Activated CD4-positive, alpha-beta T cell treated with anti-CD3 and anti-CD28 coated beads for 4 hours (primary cell): ENCODE data around the gene LYVE1.

Experiments used
- DNase-seq, 2 donors: peaks; one replicate each; pipeline ENCODE4 v3.0.0-alpha.2; 2020

LYVE1 gene

DNA sequence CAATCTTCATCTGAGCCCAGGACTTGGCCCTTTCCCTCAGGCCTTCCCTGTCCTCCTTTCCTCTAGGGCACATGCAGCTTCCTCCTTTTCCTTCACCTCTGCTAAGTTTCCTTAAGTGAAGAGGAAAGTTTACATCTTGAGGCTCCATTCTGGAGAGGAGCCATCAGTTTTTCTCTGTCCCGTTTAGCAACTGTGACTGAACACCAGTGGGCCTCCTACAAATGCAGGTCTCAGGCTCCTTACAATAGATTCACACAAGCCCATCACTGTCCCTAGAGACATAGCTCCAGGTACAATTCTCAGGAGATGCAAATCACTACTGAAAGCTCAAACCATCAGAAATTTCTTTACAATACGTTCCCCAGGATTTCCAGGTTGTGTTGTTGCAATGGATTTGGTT lies 23.3 kb upstream of the LYVE1 start:
- DNase-seq, result no peak

DNA sequence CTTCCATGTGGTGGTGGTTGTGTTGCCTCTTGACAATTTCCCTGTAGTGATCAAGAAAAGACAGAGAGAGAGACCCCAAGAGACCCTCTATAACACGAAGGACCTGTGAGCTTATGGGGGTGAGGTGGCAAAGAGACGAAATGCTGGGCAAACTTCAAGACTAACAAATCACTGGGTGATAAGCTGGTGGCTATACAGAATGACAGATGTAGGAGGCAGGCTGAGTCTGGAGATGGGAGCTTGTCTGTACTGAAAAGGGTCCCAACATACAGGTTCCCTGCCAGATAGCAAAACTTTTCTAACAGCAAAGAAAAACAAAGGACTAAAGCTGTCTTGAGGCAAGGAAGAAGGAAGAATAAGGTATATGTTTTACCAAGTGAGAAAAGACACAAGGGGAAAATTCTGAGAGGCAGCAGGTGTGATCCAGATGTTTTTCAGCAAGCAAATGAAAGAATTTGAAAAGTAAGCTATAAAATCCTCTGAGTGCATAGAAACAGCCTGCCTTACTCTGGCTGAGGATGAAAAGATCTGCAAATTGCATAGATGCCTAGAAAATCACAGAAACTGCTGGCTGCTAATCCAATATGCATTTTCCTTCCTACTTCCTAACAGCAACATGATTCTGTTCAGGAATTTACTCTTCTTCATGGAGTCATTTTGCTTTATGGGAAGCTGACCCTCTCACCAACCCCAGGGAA lies 21.9 kb upstream of the LYVE1 start:
- no peak for DNase-seq

DNA sequence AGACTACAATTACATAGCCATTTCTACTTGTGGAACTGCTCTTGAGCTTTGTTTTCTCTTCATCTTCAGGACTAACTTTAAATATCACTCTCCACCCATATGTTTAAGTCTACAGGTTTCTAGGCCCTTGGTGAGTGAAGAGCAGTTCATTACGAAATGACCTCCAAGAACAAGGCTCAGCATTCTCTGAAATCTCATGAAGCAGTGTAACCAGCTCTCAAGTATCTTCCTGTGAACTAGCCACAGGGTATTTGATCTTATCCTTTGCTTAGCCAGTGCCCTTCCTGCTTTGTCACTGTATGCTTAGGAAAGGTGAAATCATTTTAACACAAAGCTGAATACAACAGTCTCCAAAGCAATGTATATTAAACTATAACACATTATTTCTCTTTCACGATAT lies 20.4 kb upstream of the LYVE1 start:
- DNase-seq, result no peak

DNA sequence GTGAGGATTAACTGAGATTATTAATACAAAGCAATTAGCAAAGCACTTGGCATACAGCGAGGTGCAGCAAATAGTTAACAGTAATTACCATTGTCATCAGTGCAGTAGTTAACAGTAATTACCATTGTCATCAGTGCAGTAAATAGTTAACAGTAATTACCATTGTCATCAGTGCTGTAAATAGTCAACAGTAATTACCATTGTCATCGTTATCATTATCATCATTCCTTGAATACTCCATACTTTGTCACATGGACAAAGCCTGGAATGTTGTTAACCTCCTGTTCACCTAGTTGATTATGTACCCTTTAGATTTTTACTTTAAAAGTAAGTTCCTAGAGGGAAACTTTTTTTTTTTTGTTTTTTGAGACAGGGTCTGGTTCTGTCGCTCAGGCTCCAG lies 19.5 kb upstream of the LYVE1 start:
- DNase-seq, result no peak

DNA sequence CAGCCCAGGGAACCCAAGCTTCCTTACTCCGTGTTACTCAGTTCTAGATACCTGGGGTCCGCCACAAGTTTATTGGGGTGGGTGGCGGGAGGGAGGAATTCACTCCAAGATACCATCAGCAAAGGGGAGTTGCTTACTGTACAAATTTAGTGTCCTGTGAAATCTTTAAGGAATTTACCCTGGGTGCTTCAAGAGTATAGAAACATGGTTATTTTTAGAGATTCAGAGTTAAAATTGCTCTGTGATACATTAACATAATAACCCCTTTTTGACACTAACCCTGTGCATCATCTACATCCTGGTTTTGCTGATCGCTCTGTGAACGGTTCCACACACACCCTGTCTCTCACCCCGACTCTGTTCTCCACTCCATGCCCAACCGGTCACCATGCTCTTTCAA lies 18.9 kb upstream of the LYVE1 start:
- no peak for DNase-seq

DNA sequence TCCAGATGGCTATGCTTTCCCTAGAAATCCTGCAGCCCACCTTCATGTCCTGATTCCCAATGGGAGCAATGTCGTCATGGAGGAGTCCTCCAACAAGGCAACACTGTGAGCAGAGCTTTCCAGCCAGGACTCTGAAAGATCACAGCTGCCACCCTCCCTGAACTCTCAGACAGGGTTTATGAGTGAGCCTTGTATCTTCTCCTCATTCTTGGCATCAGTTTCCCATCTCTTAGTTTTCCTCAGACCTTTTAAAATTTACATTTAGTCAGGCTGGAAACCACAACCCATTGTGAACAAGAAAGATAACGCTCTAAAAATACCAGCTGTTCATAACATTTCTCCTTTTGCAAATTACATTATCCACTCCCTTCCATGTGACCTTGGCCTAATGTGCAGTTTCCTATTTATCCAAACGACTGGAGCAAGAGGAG lies 15.6 kb upstream of the LYVE1 start:
- no peak for DNase-seq

DNA sequence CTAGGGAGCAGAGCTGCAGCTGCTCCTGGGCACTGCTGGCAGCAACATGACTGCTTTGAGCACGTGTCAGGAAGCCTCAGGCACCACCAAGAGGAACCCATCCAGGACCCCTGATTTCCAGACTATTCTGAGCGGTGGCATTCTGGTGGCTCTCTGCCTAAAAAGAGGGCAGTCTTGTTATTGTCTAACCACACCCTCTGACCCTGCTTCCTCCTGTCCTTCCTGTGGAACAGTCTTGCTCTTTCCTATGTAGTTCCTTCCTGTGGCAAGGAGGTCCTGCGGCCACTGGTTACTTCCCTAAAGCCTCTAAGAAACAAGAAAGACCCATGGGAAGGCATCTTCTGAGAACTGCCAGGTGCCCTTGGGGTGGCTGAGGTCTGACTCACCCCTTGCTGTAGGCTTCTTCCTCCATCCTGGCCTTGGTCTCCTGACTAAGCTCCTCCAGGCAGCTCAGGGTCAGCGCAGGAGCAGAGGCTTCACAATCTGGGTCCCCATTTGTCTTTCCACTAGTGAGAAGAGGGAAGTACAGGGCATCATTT lies 13.1 kb upstream of the LYVE1 start:
- no peak for DNase-seq

DNA sequence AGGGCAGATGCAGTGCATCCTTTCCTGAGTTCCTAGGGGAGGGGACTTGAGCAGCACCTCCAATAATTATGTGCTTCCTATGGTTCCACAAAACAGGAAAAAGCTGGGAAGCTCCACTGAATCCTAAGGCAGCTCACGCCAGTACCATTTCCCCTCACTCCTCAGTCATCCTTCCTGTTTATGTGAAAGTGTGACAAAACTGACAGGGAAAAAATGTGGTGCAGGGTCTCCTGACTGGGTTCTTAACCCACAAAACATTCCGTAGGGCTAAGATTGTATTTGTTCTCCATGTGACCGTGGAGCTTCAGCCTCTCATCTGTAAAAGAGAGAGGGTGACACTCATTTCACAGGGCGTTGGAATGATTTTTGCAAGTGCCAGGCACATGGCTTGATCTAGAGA lies 12.2 kb upstream of the LYVE1 start:
- DNase-seq, result no peak

DNA sequence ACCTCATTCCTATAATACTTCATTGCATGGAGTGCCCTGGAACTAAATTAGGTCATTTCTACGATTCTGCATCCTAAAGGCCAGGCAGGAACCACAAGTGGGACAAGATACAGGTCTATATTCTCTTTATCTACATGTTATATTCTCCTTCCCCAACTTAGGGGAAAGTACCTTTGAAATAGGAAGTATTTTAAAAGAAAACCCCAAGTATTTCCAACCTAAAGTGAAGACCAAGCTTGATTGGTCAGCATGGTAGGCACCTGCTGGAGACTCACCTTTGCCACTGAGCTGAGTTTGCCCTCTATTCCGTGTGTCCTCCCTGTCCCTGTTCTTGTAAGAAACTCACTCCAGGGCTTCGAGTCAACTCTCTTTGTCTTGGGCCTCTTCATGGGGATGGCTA lies 11.2 kb upstream of the LYVE1 start:
- DNase-seq, result no peak

DNA sequence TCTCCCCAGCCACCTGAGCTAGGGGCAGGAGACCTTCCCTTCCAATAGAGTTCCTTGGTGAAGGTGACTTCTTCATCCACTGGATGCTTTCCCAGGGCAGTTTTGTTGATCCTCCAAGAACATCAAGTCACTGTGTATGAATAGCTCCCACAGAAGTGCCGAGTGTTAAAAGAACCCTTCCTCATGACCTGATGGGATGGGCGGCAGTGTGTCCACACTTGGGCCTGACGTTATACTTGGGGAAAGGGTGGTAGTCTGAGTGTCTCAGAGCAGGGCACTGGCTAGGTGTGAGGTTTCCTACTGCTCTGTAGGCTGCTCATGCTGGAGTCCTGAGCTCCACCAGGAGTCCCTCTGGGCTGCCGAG lies 7.6 kb upstream of the LYVE1 start:
- no peak for DNase-seq

DNA sequence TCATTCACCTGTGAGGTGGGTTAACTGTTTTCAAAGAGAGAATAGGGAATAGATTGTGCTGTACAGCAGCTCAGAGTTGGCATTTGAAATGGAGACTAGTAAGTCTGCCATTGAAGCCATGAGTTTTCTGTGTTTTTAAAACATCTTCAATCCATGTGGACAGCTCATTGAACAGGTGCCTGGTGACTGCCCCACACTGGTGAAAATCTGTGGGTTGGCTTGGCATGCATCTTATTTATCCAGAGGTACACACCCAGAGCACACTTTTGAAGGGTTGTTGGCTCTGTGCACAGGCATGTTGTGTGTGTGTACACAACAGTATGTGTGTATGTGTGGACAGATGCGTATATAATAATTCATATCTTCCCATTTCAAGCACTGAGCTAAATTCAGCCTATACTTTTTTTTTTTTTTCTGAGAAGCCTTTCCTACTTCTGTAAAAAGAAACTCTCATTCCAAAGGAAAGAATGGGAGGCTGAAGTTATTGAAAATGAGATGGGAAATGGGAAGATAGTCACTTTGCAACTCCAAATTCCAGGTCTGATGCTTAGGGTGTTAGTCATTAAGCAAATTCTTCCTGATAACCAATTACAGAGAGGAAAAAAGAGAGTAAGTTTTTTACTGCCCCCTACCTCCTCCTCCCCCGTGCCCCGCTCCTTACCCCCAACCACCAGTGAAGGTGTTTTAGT lies 7.0 kb upstream of the LYVE1 start:
- no peak for DNase-seq

DNA sequence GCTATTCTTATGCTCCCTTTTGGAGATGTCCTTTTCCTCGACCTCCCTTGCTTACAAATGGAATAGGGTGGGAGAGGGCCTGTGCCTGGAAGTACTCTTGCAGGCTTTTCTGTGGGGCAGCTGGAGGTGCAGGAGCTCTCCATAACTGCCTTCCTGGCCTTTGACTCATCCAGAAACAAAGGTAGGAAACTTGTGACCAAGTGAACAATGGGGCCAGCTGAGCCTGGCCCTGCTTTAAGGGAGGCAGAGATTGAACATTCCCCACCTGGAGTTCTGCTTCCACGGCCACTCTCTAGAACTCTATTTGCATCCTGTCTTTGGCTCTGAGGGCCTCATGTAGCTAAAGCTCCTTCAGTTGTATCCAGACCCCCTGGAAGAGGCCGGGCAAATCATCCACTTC lies 5.1 kb upstream of the LYVE1 start:
- DNase-seq, result no peak

DNA sequence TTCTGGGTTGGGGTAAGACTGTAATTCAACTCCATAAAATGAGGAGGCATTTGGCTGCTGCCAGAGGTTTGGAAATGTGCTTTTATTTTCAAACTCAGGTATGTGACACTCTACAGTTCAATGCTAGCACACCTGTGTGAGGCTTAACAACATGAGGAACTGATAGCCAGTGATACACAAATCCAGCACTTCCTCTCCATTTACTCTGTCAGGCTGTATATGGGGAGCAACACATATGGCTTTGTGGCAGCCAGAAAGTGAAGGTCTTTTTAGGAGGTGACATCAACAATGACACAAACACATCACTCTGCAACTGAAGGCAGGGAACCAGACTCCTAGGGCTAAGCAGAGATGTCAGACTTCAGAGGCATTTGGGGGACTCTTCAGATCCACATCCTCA lies 4.6 kb upstream of the LYVE1 start:
- DNase-seq, result no peak

DNA sequence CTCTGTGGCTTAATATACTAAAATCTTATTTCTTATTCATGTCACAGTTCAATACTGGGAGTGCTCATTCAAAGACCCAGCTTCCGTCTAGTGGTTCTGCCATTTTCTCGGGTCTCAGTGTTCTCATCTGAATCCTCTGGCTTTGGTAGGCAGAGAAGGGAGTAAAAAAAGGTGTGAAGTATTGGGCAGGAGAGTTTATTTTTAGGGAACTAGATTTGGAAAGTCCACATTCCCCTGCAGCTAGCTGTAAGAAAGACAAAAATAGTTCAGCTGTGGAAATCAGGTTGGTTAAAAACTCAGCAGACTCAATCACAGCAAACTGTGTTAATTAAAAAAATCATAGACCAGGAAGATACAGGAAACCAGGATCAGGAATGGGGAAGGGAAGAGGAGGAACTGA lies 4.1 kb upstream of the LYVE1 start:
- DNase-seq, result no peak

DNA sequence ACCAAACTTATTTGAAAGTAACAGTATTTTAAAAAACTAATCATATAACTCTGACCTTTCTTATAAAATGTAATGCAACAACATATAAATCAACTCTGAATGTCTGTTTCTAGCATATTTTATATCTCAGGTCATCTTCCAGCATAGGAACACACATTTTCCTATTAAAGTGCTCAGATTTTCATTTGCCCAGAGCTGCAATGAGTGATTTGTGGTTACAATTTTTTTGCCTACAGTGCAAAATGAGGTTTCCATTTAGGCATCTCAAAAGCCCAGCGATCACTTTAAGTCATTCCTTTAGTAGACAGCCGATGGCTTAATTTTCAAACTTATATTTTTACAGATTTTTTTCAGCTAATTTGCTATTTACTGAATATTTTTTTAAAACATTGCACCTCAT lies 1.0 kb downstream of the LYVE1 start:
- DNase-seq, result no peak

DNA sequence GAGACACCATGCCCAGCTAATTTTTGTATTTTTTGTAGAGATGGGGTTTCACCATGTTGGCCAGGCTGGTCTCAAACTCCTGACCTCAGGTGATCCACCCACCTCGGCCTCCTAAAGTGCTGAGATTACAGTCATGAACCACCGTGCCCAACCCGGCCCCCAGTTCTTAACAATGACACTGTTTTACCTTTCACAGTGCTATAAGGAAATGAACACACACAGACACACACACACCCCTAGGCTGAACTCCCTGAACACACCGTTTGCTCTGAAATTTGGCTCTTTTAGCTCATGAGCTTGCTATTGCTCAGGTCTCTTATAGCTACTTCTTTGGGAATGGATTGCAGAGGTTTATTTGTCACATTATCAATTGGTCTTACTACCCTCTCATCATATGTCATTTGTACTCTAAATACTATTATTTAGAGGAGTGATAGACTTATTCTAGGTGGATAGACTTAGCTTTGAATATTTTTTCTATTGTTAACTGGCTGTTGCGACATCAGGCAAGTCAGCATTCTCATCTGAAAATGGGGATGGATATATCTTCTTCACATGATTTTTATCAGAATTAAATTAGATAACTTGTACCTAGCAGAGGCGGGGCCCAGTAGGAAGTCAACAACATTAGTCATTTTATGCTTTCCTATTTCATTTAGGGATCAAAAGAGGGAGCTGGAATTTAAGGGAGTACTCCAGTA lies 2.1 kb downstream of the LYVE1 start:
- DNase-seq, result no peak

DNA sequence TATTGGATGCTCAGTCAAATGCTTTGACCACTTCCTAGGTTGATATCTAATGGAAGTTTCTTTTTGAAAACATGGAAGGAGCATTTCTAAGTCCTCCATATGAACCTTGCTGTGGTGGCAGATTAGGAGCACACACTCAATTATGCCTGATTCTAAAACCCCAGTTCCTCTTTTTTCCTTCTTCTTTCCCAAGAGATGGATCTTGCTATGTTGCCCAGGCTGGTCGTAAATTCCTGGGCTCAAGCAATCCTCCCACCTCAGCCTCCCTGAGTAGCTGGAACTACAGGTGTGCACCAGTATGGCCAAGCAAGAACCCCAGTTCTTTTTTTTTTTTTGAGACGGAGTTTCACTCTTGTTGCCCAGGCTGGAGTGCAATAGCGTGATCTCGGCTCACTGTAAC lies 3.0 kb downstream of the LYVE1 start:
- DNase-seq, result no peak

DNA sequence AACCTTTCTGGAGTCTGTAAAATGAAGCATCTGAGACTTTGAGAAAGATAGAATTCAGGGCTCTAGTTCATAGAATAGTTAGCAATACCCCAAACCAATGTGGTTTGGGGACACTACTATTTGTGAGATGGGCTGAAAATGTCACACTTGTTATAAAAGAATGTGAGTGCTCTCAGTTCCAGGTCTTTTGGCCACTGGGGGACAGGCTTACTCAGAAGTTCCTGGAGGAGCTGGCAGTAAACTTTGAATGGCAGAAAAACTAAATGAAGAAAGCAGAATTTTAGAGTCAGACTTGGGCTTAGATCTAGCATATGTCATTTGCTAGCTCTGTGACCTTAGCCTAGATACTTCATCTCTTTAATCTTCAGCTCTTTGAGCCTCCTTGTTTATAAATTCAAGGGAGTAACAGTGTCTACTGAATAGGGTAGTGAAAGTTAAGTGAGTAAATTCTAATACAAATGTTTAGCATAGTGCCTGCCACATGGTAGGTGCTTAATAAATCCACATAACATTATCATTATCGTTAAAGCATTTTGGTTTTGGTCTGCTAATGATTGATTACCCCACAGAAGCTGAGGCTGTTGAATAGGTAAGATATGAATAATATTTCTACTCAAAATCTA lies 3.7 kb downstream of the LYVE1 start:
- no peak for DNase-seq

DNA sequence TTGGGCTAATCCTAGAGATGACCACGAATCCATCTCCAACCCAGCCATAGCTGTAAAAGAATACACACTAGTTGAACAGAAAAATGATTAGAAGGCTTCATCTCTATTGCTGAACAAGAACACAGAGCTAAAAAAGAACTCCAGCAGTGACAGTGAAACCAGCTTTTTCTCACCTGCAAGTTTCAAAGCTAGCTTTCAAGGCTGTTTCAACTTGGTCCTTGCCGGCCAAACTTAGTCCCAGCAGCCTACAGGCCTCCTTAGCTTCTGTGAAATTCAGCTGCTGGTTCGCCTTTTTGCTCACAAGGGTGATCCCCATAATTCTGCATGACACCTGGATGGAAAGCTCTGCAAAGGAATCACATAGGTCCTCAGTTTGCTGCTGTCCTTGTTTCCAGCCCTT lies 4.4 kb downstream of the LYVE1 start:
- no peak for DNase-seq

DNA sequence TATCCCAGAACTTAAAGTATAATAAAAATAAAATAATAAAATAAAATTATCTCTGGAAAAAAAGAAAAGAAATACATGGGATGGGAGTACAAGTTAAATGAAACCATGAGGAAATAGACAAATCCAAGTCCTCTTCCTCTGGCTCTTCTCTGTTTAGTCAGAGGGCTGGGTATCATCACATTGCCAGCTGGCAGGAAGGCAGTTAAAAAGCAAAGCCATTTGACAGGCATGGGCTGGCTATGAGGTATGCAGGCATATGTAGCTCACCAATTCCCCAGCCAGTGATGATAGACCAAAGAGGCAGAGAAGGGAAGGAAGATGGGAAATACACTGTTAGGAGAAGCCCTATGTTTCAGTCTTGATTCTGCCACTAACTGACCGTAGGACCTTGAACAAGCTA lies 6.5 kb downstream of the LYVE1 start:
- DNase-seq, result no peak

DNA sequence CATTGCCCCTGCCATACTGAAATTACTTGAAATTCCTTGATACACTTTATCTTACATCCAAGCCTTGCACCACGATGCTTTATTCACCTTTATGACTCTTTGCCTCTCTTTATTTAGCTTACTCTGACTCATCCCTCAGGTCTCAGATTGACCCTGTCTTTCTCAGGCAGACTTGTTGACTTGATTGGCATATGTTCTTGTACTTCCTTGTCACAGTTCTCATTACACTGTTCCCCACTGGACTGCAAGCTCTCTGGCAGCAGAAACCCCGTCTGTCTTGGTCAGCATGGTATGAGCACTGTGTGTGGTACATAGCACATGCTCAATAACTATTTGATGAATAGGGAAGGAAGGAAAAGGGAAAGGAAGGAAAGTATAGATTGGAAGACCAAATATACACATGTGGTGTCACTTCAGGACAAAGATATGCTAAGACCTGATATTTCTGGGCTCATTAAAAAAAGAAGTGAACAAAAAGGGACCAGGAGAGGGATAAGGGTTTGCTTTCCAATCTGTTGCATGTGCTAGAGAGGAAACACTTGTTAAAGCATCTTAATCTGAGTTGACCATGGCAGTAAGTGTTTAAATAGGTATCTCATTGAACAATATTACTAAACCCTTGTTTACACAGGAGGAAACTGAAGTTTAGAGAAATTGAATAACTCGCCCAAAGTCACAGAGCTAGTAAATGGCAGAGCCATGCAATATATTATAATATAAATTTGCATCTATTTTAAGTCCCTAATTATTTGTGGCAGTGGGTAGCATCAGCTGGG lies 7.2 kb downstream of the LYVE1 start:
- no peak for DNase-seq

DNA sequence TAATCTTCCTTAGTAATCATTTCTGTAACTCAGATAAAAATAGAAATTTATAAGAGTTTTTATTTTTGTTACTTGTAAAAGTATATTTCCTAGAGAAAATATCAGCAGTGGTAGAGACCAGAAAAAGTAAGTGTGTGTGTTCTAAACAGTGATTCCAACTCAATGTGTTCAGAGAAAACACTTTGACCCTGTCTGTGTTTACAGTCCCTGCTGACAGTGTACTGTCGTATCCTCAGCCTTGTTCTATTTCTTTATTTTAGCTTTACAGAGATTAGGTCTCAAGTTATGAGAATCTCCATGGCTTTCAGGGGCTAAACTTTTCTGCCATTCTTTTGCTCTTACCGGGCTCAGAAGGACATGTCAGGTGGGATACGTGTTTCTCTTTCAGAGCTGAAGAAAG lies 10.2 kb downstream of the LYVE1 start:
- DNase-seq, result no peak

DNA sequence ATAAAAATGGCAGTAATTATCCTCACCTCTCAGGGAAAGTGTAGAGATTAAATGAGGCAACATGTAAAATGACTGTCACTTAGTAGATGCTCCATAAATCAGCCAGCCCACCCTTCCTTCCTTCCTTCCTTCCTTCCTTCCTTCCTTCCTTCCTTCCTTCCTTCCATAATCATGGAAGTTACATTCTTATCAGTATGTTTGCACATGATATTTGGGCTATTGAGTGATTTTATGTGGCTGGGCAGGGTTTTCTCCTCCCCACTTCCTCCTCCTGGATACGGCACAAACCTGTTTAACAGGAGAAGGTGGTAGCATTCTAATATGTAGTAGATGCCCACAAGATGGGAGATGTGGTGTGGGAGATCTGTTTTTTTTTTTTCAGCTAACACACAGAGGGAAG lies 11.9 kb downstream of the LYVE1 start:
- DNase-seq, result no peak
